NCI-H446 treated with DMSO at 0.1 percent for 48 hours (cell line): Measurements from ENCODE around the gene CFAP92.
"Not testable (repeated sequence)": the region's sequence is repeated elsewhere in the genome, so short reads cannot be mapped to it uniquely, and the experiment has no call there.

Experiments
- DNase-seq: peaks from one replicate; lab custom pipeline; 2025; lab: John Stamatoyannopoulos, UW

Gene CFAP92

GRCh38 chr3:128936341-128936740, 57.5 kb downstream of the CFAP92 start:
- DNase-seq: no peak

- no peak for DNase-seq
Observed at GRCh38 chr3:128935922-128936321, 58.0 kb downstream of the CFAP92 start.

GRCh38 chr3:128933922-128934253, 60.0 kb downstream of the CFAP92 start:
- DNase-seq: no peak

- DNase-seq: no peak
Observed at GRCh38 chr3:128933213-128933921, 60.5 kb downstream of the CFAP92 start.

GRCh38 chr3:128932516-128933212, 61.2 kb downstream of the CFAP92 start:
- DNase-seq: no peak

- no peak for DNase-seq
Observed at GRCh38 chr3:128931046-128931445, 62.8 kb downstream of the CFAP92 start.

- DNase-seq: no peak
Observed at GRCh38 chr3:128929364-128929763, 64.5 kb downstream of the CFAP92 start.

- not testable (repeated sequence) for DNase-seq
Observed at GRCh38 chr3:128923986-128924385, 69.9 kb downstream of the CFAP92 start.

GRCh38 chr3:128923576-128923975, 70.3 kb downstream of the CFAP92 start:
- DNase-seq: no peak

- no peak for DNase-seq
Observed at GRCh38 chr3:128922804-128923459, 70.9 kb downstream of the CFAP92 start.

GRCh38 chr3:128919988-128920387, 73.9 kb downstream of the CFAP92 start:
- no peak for DNase-seq

GRCh38 chr3:128917291-128917690, 76.6 kb downstream of the CFAP92 start:
- DNase-seq: no peak

- DNase-seq: no peak
Observed at GRCh38 chr3:128914966-128915645, 78.8 kb downstream of the CFAP92 start.

GRCh38 chr3:128911911-128912310, 82.0 kb downstream of the CFAP92 start:
- DNase-seq: no peak

- no peak for DNase-seq
Observed at GRCh38 chr3:128910006-128910405, 83.9 kb downstream of the CFAP92 start.

GRCh38 chr3:128908951-128909350, 84.9 kb downstream of the CFAP92 start:
- DNase-seq: no peak

- DNase-seq: no peak
Observed at GRCh38 chr3:128907706-128908445, 86.0 kb downstream of the CFAP92 start.

- DNase-seq: no peak
Observed at GRCh38 chr3:128906804-128907525, 86.9 kb downstream of the CFAP92 start.

GRCh38 chr3:128906031-128906803, 87.7 kb downstream of the CFAP92 start:
- DNase-seq: no peak

- no peak for DNase-seq
Observed at GRCh38 chr3:128903501-128903900, 90.4 kb downstream of the CFAP92 start.
